GM19463 (cell line): ENCODE measurements around the gene ALOX15.
"Not testable (repeated sequence)": the region's sequence is repeated elsewhere in the genome, so short reads cannot be mapped to it uniquely, and the experiment has no call there.

Source experiments
- ATAC-seq: cut with Tn5 transposase; IDR thresholded peaks from one replicate; pipeline ENCODE4 v1.9.1; 2021; ENCODE audit warnings: mild to moderate bottlenecking, moderate library complexity; ENCODE audit not compliant: unreplicated experiment

The ALOX15 gene

DNA sequence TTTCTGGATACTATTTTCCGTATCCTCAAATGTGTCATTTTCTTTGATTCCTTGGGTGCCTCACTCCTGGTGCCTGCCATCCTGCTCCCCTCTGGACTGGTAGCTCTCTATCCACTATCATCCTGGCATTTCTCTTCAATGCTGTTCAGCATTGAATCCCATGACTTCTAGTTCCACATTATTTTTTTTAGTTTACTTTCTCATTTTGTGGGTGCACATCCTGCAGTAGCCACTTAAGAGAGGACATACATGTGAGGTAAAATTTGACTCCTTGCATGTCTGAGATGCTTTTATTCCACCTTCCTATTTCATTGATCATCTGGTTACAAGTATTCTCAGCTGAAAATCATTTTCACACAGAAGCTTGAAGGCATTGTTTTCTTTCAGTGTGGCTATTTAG, 19.1 kb downstream of the ALOX15 start:
- no peak for ATAC-seq

DNA sequence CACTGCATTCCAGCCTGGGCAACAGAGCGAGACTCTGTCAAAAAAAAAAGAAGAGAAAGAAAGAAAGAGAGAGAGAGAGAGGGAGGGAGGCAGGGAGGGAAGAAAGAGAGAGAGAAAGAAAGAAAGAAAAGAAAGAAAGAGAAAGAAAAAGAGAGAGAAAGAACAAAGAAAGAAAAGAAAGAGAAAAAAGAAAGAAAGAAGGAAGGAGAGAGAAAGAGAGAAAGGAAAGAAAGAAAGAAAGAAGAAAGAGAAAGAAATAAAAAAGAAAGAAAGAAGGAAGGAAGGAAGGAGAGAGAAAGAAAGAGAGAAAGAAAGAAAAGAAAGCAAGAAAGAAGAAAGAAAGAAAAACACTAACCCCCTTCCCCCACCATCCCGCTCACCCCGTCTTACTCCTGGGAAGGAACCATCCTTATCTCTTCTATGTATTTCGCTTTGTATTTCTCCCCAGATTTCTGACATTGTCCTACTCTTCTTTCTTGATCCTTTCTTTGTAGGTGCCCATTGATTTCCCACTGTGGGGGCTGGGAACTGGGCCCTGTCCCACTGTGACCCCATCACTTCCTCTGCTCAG, 20.9 kb downstream of the ALOX15 start:
- no peak for ATAC-seq

DNA sequence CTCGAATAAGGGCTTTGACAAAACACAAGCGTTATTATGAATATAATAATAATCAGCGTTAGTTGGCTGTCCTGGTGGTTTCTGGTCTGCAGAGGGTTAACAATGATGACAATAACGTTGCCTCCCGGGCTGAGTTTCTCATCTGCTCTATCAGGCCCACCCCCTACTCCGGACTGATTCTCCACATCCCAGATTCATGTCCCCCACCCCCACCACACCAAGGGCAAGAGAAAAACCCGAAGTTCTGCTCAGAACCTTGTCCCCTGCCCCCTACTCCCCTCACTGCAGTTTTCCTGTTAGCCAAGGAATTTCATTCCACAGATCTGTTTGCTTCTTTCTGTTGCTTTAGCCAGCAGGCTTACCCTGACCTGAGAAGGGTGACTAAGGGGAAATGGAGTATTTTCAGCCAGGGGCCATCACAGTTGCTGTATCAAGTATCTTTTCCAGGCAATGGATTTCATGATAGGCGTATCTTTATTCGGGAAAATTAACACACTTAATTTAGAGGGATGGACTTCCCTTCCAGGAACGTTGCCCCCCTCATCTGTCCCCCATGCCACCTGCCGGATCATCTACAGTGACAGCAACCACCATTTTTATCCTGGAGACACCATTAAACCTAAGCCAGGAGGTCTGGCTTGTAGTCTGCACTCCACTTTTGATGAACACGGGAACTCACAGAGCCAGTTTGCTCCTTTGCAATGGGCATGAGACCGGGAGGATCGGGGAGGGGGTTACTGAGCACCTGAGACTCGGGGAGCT, 23.7 kb downstream of the ALOX15 start:
- no peak for ATAC-seq

DNA sequence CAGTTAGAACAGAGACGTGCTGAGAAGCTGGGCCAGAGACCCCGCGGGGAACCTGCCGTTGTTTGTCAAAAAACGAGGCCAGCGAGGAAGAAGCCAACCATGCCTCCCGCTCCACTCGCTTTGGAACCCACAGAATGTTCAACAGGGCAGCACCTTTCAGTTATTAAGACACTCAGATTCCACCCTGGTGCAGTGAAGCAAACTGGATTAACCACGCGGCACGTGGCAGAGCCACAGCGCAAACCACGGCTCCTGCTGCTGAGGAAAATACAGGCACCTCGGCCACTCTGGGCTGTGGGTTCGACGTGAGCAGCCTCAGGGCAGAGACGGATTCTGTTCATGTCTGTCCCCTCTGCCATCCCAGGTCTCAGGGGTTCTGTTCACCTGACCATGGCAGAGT, 24.4 kb downstream of the ALOX15 start:
- ATAC-seq, result no peak

DNA sequence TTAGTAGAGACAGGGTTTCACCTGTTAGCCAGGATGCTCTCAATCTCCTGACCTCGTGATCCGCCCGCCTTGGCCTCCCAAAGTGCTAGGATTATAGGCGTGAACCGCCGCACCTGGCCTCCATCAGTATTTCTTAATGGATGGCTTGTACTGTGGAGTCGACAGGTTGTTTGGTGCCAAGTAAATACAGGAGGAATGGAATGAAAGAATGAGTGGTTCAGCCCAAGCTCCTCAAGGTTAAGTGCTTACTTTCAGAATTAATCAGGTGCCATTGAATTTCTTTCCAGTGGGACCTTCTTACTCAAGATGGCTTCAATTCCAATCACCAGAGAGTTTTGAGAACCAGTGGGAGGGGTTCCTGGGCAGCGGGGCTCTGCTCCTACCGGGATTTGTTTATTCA, 25.0 kb downstream of the ALOX15 start:
- ATAC-seq, result no peak

DNA sequence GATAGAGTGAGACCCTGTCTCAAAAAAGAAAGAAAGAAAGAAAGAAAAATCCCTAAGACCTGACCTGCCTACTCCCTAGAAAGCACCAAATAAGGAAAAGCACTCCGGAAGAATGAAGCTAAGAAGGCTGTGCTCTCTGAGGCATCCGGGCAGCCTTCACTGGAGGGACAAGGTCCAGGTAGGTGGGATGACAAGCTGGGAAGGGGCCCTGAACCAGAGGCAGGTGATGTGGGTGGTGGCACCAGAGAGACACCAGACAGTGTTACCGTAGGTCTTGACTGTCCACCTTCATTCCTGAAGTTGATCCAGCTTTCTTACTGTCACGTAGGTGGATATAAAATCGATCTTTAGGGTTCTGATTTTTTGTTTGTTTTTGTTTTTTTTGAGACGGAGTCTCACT, 30.8 kb downstream of the ALOX15 start:
- no peak for ATAC-seq

DNA sequence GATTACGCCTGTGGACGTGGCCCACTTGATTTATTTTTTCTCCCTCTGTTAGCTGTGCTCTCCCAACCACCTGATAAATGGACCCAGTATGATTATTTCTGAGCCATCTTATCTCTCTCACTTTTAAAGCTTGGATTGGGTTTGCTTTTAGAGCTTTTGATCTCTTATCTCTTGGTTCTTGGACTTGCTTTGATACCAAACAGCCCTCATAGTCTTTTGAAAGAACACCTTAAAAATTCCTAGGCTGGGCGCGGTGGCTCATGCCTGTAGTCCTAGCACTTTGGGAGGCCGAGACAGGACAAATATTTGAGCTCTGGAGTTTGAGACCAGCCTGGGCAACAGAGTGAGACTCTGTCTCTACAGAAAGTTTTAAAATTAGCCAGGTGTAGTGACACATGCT, 31.3 kb downstream of the ALOX15 start:
- ATAC-seq, result no peak

DNA sequence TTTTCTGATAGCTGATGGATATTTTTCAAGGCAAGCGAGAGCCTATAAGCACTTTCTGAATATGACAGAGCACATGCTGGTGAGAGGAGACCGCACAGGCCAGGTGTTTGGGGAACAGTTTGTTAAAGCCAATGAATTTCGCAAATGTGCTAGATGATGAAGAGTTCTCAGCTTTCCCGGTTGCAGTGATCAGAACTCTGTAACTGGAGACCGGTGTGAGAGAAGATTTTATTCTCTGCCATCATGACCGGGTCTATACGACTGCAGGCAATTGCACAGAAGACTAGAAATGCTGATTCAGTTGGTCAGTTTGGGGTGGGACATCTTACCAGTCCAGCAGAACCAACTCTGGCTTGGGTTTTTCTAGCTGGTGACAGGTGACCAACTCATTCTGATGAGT, 31.7 kb downstream of the ALOX15 start:
- ATAC-seq, result no peak

DNA sequence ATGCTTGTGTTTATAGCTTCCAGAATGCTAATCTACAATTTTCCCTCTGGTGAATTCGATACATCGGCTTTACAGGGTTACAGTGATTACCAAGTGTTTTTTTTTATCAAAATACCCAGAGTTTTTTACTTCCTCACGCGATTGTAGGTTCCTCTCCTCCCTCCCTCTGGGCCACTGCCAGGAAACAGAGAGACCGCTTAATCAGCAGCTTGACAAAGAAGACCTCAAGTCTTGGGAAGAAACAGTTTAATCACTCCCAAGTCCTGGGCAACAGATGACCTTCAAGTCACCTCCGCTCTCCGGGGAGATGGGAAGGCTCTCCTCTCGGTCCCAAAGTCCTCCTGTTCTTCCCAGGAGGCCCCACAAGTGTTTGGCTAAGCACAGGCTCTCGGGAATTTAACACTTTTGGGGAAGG, 33.7 kb downstream of the ALOX15 start:
- no peak for ATAC-seq

DNA sequence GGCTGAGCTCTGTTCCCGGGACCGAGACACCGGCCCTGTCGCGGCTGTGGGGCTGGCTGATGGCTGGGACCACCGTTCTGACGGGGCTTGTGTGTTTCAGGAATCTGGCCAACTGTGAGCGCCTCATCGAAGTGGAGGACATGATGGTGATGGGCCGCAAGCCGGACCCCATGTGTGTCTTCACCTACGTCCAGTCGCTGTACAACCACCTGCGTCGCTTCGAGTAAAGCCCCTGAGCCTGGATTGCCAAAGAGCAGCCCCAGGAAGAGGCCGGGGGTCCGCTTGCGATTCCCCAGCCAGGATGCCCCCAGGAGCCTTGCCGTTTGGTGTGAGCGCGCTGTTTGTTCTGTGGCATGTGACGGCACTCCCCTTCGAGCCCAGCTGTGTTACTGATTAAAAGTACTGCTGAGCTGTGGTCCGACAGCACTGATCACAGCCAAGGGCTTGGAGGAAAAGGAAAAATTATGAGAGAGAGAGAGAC, 34.2 kb downstream of the ALOX15 start:
- no peak for ATAC-seq

DNA sequence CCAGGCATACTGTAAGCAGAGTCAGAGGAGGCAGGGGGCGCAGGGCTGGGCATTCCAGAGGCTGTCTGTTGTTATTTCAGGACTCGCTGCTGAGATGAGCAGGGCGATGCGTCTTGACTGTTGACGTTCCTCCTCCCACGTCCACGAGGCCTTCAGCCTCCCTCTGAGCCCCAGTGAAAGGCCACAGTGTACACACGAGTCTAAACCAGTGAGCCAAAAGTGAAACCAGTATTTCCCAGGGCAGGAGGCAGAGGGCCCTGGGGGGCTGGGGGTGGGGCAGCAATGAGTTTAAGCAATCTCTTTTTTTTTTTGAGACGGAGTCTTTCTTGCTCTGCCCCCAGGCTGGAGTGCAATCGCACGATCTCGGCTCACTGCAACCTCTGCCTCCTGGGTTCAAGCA, 35.7 kb downstream of the ALOX15 start:
- no peak for ATAC-seq

DNA sequence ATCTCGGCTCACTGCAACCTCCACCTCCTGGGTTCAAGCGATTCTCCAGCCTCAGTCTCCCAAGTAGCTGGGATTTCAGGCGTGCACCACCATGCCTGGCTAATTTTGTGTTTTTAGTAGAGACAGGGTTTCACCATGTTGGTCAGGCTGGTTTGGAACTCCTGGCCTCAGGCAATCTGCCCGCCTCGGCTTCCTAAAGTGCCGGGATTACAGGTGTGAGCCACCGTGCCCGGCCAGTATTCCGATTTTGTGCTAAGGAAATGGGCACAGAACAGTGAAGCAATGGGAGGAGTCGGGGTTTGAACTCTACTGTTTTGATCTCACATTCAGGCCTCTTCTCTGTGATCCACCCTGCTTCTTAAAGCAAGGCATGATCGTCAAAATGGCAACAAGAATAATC, 36.7 kb downstream of the ALOX15 start:
- ATAC-seq, result not testable (repeated sequence)

DNA sequence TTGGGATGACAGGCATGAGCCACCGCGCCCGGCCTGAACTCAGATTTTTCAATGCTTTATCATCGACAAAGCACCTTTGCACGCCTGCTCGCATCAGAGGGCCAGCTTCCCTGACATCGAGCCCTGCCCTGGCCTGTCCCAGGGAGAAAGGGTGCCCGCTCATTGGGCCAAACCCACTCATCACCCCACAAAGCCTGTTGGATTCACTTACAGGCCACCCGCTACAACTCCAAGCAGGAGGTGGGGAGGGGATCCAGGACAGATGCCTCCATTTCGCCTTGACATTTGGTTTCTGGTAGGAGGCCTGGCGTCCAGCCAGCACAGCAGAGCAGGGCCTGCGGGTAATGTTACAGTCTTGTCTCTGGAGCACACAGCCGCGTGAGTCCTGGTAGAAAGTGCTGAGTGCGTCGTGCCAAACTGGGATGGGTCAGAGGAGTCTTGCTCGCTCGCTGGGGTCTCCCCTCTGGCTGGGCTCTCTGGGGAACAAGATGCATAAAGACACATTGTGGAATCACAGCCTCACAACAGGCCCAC, 37.3 kb downstream of the ALOX15 start:
- no peak for ATAC-seq

DNA sequence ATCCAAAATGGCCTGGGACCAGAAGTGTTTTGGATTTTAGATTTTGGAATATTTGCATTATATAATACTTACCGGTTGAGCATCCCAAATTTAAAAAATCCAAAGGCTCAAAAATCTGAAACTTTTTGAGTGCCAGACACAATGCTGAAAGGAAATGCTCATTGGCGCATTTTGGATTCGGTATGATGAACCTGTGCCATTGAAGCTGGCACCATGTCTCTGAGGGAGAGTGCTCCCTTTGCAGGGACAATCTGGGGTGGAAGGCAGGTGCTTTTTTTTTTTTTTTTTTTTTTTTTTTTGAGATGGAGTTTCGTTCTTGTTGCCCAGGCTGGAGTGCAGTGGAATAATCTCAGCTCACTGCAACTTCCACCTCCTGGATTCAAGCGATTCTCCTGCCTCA, 39.4 kb downstream of the ALOX15 start:
- ATAC-seq, result no peak

DNA sequence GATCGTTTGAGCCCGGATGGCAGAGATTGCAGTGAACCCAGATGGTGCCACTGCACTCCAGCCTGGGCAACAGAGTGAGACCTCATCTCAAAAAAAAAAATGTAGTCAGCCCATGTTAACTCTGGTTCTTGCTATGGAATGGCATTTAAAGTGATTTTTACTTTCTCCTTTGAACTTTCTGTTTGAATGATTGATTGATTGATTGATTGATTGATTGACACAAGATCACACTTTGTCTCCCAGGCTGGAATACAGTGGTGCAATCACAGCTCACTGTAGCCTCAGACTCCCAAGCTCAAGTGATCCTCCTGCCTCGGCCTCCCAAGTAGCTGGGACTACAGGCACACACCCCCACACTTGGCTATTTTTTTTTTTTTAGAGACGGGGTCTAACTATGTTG, 40.2 kb downstream of the ALOX15 start:
- no peak for ATAC-seq

DNA sequence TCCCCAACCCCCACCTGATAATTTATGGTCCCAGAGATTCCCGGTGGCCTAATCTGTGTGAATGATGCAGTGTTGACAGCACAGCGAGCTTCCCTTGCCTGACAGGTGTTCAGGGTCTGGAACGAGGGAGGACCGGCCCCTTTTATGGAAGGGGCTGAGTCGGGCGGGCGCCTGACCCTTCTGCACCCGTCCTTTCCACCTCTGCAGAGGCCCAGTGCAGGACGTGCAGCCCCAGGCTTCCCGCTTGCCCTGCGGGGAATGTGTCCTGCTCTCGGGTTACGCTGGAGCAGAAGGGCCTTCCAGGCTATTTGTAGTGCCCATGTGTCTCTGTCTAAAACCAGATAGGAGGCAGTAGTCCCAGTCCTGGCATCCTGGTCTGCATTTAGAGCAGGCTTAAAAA, 40.9 kb downstream of the ALOX15 start:
- ATAC-seq, result no peak

DNA sequence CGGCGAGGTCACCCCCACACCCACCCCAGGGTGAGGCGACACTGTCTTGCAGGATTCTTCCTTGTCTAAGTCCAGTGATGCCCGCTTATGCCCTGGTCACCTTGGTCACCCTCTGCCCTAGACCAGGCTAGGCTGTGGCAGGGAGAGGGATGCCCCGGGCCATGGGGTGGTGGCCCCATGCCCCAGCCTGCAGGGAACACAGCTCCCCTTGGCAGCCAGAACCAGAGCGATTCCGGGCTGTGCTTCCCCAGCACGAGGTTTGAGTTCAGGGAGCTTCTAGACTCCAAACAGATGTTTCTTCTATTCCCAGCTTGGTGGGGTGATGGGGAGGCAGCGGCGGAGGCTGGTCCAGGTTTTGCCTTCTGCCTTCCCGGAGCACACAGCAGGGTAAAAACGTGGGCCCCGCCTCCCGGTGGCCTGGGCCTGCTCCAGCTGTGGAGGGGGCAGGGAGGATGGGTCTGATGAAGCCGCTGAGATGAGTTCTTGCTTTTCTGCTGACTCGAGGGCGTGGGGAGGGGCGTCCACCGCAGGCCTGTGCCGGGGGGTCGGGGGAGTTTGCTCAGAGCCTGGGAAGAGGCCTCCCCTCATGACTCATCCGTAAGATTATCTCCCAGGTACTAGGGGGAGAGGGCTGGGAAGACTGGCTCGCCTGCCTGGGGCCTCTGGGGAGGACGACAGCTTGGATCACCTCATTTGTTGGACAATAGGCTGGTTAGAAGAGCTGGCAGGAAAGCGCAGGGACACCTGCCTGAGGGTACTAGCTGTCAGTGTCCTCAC, 41.8 kb downstream of the ALOX15 start:
- no peak for ATAC-seq

DNA sequence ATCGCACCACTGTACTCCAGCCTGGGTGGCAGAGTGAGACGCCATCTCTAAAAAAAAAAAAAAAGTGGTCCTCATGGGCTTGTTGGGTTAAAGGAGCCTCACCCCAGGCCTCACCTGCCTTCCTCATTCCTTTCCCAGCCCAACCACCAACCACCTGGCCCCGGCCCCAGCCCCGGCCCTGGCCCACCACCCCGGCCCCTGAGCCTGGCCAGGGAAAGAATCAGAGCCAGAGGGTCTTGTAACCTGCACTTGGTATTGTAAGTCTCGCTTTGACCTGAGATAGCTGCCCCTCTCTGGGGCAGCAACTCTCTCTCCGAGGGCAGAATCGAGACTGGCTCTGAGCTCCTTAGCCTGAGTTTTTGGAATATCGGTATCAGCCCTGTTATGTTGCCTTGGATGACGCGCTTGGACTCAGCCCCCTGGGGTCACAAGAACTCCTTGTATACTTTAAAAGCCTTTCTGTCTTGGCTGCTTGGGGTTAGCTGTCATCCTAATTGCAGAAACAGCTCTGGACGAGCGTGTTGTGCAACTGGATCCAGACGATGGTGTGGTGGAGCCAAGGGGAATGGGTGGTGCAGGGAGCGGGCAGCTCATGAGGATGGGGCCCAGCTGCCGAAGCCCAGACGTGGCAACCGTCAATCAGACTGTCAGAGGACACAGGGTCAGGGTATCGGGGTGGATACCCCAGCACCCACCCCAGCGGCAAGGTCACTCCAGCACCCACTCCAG, 42.5 kb downstream of the ALOX15 start:
- no peak for ATAC-seq

DNA sequence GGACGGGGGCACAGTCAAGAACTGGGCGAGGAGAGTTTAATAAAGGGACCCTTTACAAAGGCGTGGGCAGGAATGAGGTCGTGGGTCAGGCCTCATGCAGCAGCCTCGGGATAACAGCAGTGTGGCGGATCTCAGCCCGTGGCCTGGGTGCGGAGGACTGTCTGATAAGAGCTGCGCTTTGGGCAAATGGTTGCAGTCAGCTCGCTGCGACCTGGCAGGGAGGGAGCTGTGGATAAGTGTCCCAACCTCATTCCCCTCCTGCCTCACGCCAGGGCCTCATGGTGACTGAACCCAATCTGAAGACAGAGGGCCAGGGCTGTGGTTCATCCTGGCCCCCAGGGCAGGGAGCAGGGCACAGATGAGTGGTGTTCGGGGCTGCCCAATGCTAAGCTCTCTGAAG, 43.5 kb downstream of the ALOX15 start:
- no peak for ATAC-seq

DNA sequence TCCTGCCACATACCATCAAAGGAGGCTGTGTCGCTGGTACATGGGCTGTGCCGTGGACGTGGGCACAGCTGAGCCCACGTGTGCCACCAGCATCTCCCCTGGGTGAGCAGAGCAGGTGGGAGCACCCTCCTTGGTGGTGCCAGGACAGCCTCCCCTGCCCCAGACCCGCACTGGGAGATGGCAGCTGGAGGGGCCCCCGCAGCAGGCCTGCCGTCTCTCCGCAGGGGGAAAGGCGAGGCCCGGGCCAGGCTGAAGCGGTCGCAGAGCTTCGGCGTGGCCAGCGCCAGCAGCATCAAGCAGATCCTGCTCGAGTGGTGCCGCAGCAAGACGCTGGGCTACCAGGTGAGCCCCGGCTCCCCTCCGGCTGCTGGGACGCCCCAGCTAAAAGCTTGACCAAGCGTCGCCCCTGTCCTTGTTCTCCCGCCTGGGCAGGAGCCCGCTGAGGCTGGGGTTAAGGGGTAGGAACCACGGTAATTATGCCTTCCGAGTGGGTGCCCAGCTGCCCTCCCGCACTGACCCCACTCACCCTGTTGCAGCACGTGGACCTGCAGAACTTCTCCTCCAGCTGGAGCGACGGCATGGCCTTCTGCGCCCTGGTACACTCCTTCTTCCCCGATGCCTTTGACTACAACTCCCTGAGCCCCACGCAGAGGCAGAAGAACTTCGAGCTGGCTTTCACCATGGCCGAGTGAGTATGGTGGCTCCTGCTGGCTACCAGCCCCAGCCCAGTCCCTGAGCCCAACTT, 44.7 kb downstream of the ALOX15 start:
- ATAC-seq, result no peak
